HG03196 (cell line): Measurements from ENCODE around the gene OSBPL3.
A peak's percentile ranks its signal among the peaks of the same experiment; 100 is the strongest.

Source experiments
- ATAC-seq: cut with Tn5 transposase; IDR thresholded peaks from one replicate; pipeline ENCODE4 v1.9.1; 2021; ENCODE audit not compliant: unreplicated experiment

Gene OSBPL3

GRCh38 chr7:24956021-24956420, 24.0 kb downstream of the OSBPL3 start:
- no peak for ATAC-seq

- ATAC-seq: no peak
These were observed 24.7 kb downstream of the OSBPL3 start for GRCh38 chr7:24955313-24955712.

- no peak for ATAC-seq
These were observed 27.5 kb downstream of the OSBPL3 start for GRCh38 chr7:24952464-24952863.

- ATAC-seq: no peak
These were observed 28.5 kb downstream of the OSBPL3 start for GRCh38 chr7:24951441-24951980.

GRCh38 chr7:24949884-24950283, 30.1 kb downstream of the OSBPL3 start:
- no peak for ATAC-seq

- no peak for ATAC-seq
These were observed 31.2 kb downstream of the OSBPL3 start for GRCh38 chr7:24948739-24949138.

- ATAC-seq: no peak
These were observed 33.5 kb downstream of the OSBPL3 start for GRCh38 chr7:24946467-24946866.

- ATAC-seq: no peak
These were observed 34.1 kb downstream of the OSBPL3 start for GRCh38 chr7:24945899-24946298.

GRCh38 chr7:24943096-24943948, 36.7 kb downstream of the OSBPL3 start:
- no peak for ATAC-seq

- no peak for ATAC-seq
These were observed 37.8 kb downstream of the OSBPL3 start for GRCh38 chr7:24942226-24942625.

- ATAC-seq: no peak
These were observed 40.6 kb downstream of the OSBPL3 start for GRCh38 chr7:24939416-24939815.

GRCh38 chr7:24936121-24936824, 43.7 kb downstream of the OSBPL3 start:
- peak; percentile 74 for ATAC-seq

- ATAC-seq: no peak
These were observed 46.7 kb downstream of the OSBPL3 start for GRCh38 chr7:24933298-24933697.

- no peak for ATAC-seq
These were observed 47.2 kb downstream of the OSBPL3 start for GRCh38 chr7:24932815-24933214.

- no peak for ATAC-seq
These were observed 47.6 kb downstream of the OSBPL3 start for GRCh38 chr7:24932389-24932788.

GRCh38 chr7:24931844-24932243, 48.1 kb downstream of the OSBPL3 start:
- no peak for ATAC-seq

- no peak for ATAC-seq
These were observed 49.1 kb downstream of the OSBPL3 start for GRCh38 chr7:24930856-24931255.

- no peak for ATAC-seq
These were observed 53.1 kb downstream of the OSBPL3 start for GRCh38 chr7:24926623-24927524.

GRCh38 chr7:24924375-24924774, 55.6 kb downstream of the OSBPL3 start:
- no peak for ATAC-seq

GRCh38 chr7:24923172-24923865, 56.7 kb downstream of the OSBPL3 start:
- no peak for ATAC-seq
